ENCODE results near the gene MTR. TPM values are rescaled to one million over a fixed set of nuclear protein-coding genes. Genes with fewer than 3 reads are reported as not detected.

The MTR gene
- total RNA-seq, 4 donors from 2014 or later = 26.1 to 41.6 (median 32.8) TPM

DNA sequence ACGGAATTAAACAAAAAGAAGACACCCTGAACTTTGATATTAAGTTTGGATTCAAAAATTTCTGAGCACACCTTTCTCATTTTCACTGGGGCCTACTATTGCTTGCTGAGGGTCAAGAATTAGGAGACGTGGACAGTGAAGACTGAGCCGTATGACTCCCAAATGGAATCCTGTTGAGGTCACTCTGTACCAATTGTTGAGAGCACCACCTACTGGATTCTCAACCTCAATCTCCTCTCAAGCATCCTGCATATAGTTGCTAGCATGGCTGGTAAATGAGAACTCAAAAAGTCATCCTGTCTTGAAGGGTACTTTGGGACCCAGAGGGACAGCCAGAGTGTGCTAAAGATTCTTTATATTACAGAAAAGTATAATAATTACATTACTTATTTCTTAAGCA is 20.2 kb upstream of the MTR start:
- TF ChIP-seq CTCF (IDR thresholded peaks at IDR 0.05; ENCODE audit: low read depth) = no peak

DNA sequence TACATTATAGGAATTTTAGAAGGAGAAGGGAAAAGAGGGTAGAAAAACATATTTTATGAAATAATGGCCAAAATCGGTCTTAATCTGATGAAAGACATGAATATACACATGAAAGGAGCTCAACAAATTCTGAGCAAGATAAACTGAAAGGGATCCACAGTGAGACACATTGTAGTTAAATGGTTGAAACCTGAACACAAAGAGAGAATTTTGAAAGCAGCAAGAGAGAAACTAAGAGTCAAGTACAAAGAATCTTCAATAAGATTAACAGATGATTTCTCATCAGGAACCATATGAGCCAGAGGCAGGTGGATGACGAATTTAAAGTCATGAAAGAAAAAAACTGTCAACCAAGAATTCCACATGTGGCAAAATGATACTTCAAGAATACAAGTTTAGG is 15.8 kb upstream of the MTR start:
- TF ChIP-seq CTCF (IDR thresholded peaks at IDR 0.05; ENCODE audit: low read depth) = no peak

DNA sequence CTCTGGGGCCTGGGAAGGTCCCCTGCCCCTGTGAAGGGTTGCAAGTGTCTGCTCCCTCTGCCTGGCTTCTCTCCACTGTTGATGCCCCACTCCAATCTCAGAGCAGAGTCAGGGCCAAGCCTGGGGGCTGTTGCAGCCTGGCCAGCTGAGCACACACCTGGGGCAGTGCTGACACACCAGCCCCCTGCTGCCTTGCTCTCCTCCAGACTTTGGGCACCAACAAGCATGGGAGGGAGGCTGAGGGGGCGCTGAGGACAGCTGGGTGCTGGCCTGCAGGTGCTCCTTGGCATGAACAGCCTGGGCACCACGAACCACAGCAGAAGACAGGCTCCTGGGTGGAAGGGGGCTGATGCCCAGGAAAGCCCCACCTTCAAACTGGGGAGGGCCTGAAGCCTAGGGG is 9.6 kb upstream of the MTR start:
- no peak for TF ChIP-seq CTCF (IDR thresholded peaks at IDR 0.05; ENCODE audit: low read depth)

DNA sequence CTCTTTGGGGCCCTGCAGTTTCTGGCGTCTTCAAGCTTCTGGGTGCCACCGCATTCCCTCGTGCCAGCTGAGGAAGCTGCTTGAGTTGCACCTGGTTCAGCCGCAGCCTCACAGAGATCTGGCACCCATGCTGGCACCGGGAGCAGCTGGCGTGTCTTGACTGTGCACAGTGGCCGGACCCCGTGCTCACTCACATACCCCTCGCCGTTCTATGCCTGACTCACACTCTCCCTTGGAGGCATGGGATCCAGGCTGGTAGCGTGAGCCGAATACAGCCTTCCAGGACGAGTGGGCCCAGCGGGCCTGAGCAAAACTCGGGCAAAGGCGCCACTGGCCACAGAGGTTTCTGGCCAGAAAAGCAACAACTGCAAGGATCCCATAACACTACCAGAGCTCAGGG is 8.6 kb upstream of the MTR start:
- no peak for TF ChIP-seq CTCF (IDR thresholded peaks at IDR 0.05; ENCODE audit: low read depth)

- TF ChIP-seq CTCF (IDR thresholded peaks at IDR 0.05; ENCODE audit: low read depth) = no peak
These were observed 482 bp upstream of the MTR start for GRCh38 chr1:236794585-236795034.

- TF ChIP-seq CTCF (IDR thresholded peaks at IDR 0.05; ENCODE audit: low read depth) = no peak
These were observed 920 bp downstream of the MTR start for GRCh38 chr1:236795757-236796667.

- no peak for TF ChIP-seq CTCF (IDR thresholded peaks at IDR 0.05; ENCODE audit: low read depth)
These were observed 3.9 kb downstream of the MTR start for GRCh38 chr1:236799001-236799400.

All from subcutaneous adipose tissue (tissue), 4 donors.